ENCODE results near the gene RPTOR.
"Not testable (repeated sequence)": the region's sequence is repeated elsewhere in the genome, so short reads cannot be mapped to it uniquely, and the experiment has no call there.

Gene RPTOR

DNA sequence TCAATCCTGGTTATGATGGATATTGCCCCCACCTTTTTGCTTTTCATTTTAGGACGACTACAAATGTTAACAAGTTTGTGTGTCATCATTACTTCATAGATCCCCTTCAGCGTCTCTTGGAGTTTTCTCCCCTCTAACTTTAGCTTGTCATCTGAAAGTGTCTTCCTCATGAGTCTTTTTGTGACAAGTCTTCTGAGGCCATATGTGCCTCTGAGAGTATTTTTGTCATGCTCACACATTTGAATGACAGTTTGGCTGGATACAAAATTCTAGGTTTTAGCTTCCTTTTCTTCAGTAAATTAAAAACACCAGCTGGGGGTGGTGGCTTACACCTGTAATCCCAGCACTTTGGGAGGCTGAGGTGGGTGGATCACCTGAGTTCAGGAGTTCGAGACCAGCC lies 243.2 kb downstream of the RPTOR start:
- no peak for DNase-seq

- DNase-seq, result no peak
Observed at GRCh38 chr17:80789356-80789902, 244.8 kb downstream of the RPTOR start.

DNA sequence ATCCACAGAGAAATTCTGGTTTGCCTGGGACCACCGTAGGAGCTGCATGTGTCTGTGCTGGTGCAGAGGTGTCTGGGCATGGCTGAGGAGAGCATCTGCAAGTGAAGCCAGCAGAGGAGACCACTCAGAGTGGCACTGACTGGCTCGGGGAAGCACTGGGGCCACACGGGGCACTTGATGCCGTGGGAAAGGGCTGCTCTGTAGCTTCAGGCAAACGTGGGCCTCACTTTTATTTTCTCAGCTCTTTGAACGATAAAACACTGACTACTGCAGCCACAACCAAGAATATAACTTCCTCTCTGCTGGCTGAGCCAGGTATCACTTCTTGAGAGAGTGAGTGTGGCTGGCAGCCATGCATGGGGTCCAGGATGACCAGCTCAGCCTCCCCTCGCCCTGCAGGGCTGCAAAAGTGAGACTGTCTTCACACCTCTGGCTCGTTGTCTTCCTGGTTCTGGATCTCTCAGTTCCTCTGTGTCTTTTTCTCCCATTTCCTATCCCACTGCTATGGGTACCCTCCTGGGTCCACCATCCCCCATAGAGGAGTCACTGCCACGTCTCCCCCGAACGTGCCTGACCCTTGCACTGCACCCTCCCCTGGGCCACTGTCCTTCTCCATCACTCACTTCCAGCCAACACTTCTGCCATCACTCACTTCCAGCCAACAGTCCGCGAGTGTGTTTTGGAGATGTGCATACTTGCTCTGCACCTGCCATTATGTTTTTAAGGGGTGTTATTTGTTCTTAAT lies 245.6 kb downstream of the RPTOR start:
- no peak for DNase-seq

DNA sequence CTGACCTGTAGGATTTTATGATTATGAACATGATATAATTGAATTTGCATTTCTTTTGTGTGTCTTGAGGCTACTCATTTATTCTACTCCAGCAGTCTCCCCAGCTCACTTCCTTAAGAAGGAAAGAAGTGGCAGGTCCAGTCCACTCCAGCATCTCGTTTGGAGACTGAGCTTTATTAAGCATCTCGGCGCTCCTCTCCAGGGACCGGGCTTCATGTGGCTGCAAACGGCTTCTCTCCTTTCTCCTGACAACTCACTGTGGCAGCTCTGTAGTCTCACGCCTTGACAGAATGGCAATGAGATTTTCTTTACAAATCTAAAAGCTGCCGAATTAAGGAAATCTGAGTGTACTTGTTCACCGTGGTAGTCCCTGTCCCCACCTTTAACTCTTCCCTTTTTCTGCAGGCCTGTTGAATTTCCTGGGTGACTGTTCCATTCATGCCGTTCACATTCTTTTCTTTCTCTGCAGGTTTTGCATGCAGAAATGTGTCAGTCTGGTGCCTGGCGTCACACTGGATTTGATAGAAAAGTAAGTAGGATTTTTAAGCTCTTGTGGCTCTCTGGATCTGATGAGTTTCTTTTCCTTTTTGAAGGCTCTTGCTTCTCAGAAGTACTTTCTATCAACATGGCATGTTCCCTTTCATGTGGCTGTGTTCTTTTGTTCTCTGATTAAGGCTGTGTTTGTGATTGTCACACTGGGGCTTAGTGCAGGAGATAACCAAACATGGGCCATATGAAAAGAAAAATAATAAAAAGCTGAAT lies 246.5 kb downstream of the RPTOR start:
- DNase-seq, result no peak

- DNase-seq, result no peak
Observed at GRCh38 chr17:80791758-80792284, 247.2 kb downstream of the RPTOR start.

DNA sequence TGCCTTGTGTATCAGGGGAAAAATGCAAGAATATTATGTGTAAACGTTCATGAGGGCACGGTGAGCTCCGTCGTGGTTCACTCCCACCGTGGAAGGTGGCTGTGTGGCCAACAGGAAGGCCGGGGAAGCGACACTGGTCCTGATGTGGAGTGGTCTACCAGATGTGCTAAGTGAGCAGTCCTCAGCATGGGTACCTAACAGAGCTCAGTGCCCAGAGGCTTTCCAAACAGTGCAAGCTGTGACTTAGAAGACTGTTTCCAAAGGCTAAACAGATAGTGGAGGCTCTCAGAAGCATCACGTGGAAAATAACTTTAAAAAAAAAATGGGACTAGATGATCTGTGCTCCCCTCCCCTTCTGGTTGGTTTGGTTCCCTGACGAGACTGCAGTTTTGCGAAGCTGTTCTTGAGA lies 247.7 kb downstream of the RPTOR start:
- DNase-seq, result no peak

DNA sequence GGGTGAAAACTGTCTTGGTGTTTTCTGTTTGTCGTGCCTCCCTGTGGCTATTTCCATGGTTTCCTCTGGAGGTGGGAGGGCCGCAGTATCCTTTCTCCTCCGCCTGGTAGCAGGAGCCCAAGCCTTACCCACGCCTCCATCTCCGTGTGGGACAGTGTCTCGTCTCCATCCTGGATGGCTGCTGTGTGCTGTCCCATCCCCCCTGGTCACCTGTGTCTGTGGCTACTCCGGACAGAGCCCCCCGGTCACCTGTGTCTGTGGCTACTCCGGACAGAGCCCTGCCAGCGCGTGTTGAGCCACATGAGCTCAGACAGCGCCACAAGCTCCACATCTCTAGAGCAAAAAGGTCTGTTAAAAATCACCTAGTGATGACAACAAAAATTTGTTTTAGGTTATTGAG lies 248.8 kb downstream of the RPTOR start:
- no peak for DNase-seq

- DNase-seq, result no peak
Observed at GRCh38 chr17:80793851-80794267, 249.2 kb downstream of the RPTOR start.

DNA sequence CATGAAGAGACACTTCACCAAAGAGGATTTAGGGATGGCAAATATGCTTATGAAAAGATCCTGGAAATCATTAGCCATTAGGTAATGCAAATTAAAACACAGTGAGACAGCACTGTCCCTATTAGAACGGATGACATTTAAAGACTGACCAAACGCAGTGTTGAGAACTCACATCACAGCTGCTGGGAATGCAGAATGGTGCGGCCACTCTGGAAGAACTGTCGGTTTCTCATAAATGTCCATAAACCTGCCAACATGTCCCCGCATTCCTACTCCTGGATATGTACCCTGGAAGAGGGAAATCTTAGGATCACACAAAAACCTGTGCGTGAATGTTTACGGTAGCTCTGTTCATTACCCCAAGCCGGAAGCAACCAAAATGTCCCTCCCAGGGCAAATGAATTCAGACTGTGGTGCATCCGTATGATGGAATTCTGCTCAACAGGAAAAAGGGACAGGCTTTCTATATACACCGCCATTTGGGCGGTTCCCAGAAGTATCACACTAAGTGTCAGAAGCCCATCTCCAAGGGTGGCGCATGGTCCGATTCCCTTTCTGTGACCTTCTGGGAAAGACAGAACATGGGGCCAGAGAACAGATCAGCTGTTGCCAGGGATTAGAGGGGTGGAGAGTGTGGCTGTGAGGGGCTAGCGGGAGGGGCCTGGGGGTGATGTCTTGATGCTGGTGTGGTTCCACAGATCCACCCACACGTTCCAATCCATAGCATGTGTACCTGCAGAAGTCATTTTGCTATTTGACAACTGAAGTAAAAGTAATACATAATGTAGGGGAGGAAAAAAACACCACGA lies 249.8 kb downstream of the RPTOR start:
- no peak for DNase-seq

- no peak for DNase-seq
Observed at GRCh38 chr17:80795090-80795580, 250.5 kb downstream of the RPTOR start.

GRCh38 chr17:80795754-80796153 lies 251.1 kb downstream of the RPTOR start:
- no peak for DNase-seq

GRCh38 chr17:80796430-80796861 lies 251.8 kb downstream of the RPTOR start:
- DNase-seq, result no peak

- not testable (repeated sequence) for DNase-seq
Observed at GRCh38 chr17:80797222-80797621, 252.6 kb downstream of the RPTOR start.

GRCh38 chr17:80797741-80798594 lies 253.3 kb downstream of the RPTOR start:
- no peak for DNase-seq

DNA sequence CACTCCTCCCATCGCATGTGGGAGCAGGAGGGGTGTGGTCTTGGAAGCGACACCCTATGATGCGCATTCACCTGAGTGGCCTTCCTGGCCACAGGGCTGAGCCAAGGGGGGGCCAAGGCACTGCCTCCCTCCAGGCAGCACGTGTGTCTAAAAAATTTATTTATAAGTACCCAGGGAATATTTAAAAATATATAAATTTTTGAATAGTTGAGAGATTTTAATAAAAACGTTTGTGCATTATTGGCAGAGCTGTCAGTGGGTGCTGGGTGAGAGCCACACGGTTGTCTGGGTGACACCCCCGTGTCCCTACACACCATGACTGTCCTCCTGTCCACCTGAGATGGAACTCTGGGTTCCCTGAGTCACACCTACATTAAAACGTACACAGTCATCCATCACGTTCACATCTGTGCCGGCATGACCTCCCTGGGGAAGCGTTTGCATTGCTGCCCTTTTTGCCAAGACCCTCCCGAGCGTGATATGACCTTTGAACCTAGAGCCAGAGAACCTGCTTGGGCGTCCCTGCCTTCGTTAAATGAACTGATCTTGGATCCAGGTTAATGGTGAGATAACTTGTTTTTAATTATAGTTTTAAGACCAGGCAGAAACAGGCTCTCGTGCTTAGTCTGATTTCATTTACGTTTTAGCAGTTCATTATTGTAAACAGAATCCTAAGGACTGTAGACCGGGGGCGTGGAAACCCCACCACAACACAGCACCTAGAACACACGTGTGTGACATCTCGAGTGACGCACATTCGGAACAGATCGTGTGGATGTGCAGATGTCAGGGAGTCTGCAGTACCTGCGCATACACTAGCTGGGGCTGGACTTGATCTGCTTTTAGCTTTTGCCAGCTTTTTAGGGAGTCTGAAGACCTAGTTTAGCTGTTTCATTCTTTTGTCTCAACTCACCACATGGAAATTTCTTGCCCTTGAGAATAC lies 254.2 kb downstream of the RPTOR start:
- DNase-seq, result no peak

- DNase-seq, result no peak
Observed at GRCh38 chr17:80799538-80800480, 255.2 kb downstream of the RPTOR start.

- no peak for DNase-seq
Observed at GRCh38 chr17:80800481-80801391, 256.1 kb downstream of the RPTOR start.

Data from CD4-positive, alpha-beta T cell treated with Interleukin-1 beta for 1 hour (primary cell).